ENCODE measurements around the gene MTCL1.
A peak's percentile ranks its signal among the peaks of the same experiment; 100 is the strongest.

The MTCL1 gene

GRCh38 chr18:8843005-8843404, 137.6 kb downstream of the MTCL1 start:
- DNase-seq: no peak

- no peak for DNase-seq
Measured at GRCh38 chr18:8844721-8845148, 139.4 kb downstream of the MTCL1 start.

- no peak for DNase-seq
Measured at GRCh38 chr18:8845506-8845905, 140.2 kb downstream of the MTCL1 start.

- DNase-seq: no peak
Measured at GRCh38 chr18:8847066-8847755, 141.9 kb downstream of the MTCL1 start.

GRCh38 chr18:8847900-8848299, 142.5 kb downstream of the MTCL1 start:
- no peak for DNase-seq

GRCh38 chr18:8848541-8848940, 143.2 kb downstream of the MTCL1 start:
- DNase-seq: no peak

GRCh38 chr18:8849696-8850095, 144.3 kb downstream of the MTCL1 start:
- no peak for DNase-seq

- no peak for DNase-seq
Measured at GRCh38 chr18:8851659-8852058, 146.3 kb downstream of the MTCL1 start.

- DNase-seq: no peak
Measured at GRCh38 chr18:8854550-8854949, 149.2 kb downstream of the MTCL1 start.

- no peak for DNase-seq
Measured at GRCh38 chr18:8854962-8855361, 149.6 kb downstream of the MTCL1 start.

- DNase-seq: no peak
Measured at GRCh38 chr18:8856212-8856611, 150.9 kb downstream of the MTCL1 start.

- no peak for DNase-seq
Measured at GRCh38 chr18:8856769-8857393, 151.5 kb downstream of the MTCL1 start.

- no peak for DNase-seq
Measured at GRCh38 chr18:8857806-8858205, 152.4 kb downstream of the MTCL1 start.

GRCh38 chr18:8858888-8859511, 153.6 kb downstream of the MTCL1 start:
- DNase-seq: no peak

- no peak for DNase-seq
Measured at GRCh38 chr18:8860845-8861642, 155.7 kb downstream of the MTCL1 start.

- DNase-seq: no peak
Measured at GRCh38 chr18:8863427-8863826, 158.1 kb downstream of the MTCL1 start.

GRCh38 chr18:8865934-8866333, 160.6 kb downstream of the MTCL1 start:
- no peak for DNase-seq

GRCh38 chr18:8866679-8867078, 161.3 kb downstream of the MTCL1 start:
- DNase-seq: no peak

- no peak for DNase-seq
Measured at GRCh38 chr18:8868276-8868675, 162.9 kb downstream of the MTCL1 start.

GRCh38 chr18:8868779-8869415, 163.5 kb downstream of the MTCL1 start:
- DNase-seq: no peak

- no peak for DNase-seq
Measured at GRCh38 chr18:8869696-8870095, 164.3 kb downstream of the MTCL1 start.

- no peak for DNase-seq
Measured at GRCh38 chr18:8870528-8870927, 165.2 kb downstream of the MTCL1 start.

- DNase-seq: peak; percentile 29
Measured at GRCh38 chr18:8871489-8871888, 166.1 kb downstream of the MTCL1 start.
